ENCODE data around the gene SPOP.

DNA sequence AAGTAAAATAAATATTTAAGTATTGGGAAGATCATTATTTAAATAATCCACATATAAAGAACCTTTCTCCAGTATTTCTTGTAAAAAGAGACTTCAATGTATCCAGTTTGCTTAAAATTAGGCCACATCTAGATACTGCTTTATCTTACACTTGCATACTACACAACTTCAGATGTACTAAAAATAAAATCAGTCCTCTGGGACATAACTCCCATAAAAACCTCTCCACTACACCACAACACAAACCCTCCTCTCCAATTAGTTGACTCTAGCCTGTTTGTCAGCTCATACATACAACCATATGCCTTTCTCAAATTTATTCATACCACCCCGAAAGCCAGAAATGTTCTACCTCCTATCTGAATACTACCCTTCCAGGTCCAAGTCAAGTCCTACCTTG is 21.6 kb downstream of the SPOP start:
- TF ChIP-seq, protein P1, sequence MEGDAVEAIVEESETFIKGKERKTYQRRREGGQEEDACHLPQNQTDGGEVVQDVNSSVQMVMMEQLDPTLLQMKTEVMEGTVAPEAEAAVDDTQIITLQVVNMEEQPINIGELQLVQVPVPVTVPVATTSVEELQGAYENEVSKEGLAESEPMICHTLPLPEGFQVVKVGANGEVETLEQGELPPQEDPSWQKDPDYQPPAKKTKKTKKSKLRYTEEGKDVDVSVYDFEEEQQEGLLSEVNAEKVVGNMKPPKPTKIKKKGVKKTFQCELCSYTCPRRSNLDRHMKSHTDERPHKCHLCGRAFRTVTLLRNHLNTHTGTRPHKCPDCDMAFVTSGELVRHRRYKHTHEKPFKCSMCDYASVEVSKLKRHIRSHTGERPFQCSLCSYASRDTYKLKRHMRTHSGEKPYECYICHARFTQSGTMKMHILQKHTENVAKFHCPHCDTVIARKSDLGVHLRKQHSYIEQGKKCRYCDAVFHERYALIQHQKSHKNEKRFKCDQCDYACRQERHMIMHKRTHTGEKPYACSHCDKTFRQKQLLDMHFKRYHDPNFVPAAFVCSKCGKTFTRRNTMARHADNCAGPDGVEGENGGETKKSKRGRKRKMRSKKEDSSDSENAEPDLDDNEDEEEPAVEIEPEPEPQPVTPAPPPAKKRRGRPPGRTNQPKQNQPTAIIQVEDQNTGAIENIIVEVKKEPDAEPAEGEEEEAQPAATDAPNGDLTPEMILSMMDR (conservative IDR thresholded peaks at IDR 0.05 in 1 of 2, IDR thresholded peaks at IDR 0.05 in 1 of 2; ENCODE audit: extremely low read depth in 1 of 2, insufficient read depth in 1 of 2, low read depth in 1 of 2, low read length in 2 of 2): no peak
- no peak for TF ChIP-seq EZH2 (IDR thresholded peaks at IDR 0.05; ENCODE audit: borderline replicate concordance, low read length)

Measured in mammary epithelial cell (primary cell).